ENCODE results near the gene CAND2. TPM values are rescaled to one million over a fixed set of nuclear protein-coding genes. Genes with fewer than 3 reads are reported as not detected.

Gene CAND2
- polyA plus RNA-seq, 3 donors: not detected

GRCh38 chr3:12754313-12754712 lies 42.2 kb upstream of the CAND2 start:
- Mint-ChIP-seq H3K36me3 (no peaks in the 10 kb centered on the region), H3K27ac (no peak overlapping the region), H3K4me3 (no peak overlapping the region), H3K9me3 (peaks cover 0 to 1% (median 0%) of the 10 kb centered on the region in 7 donors), H3K4me1 (peaks cover 4% of the 10 kb centered on the region), H3K27me3 (ENCODE audit: low read depth in 3 of 3) (peaks cover 0 to 21% (median 11%) of the 10 kb centered on the region in 3 donors)
- no peaks in the 10 kb centered on the region for H3K27me3 ChIP-seq (ENCODE audit: control insufficient read depth in 2 of 2, insufficient read depth in 2 of 2, low read length in 2 of 2)
- no peaks in the 10 kb centered on the region for H3K79me2 ChIP-seq (ENCODE audit: insufficient read depth, low read length)
- H3K4me3 ChIP-seq (replicated peaks in 1 of 3; ENCODE audit: low read depth in 2 of 3, low read length in 3 of 3): no peak overlapping the region
- H3K4me2 ChIP-seq (replicated peaks; ENCODE audit: extremely low read depth, low read length, poor library complexity, severe bottlenecking): no peak overlapping the region
- H4K20me1 ChIP-seq (ENCODE audit: insufficient read depth, low read length): no peaks in the 10 kb centered on the region
- no peak overlapping the region for H3K9ac ChIP-seq (ENCODE audit: insufficient read depth, low read length, poor library complexity, severe bottlenecking)
- no peak for DNase-seq
- no peak for TF ChIP-seq CTCF (IDR thresholded peaks at IDR 0.05)
- H3K9me3 ChIP-seq (replicated peaks in 1 of 2; ENCODE audit: control insufficient read depth in 1 of 2, insufficient read depth in 1 of 2, low read length in 2 of 2): no peaks in the 10 kb centered on the region
- H2AFZ ChIP-seq (ENCODE audit: insufficient read depth, low read depth, low read length, poor library complexity, severe bottlenecking): no peak overlapping the region
- no peaks in the 10 kb centered on the region for H3K4me1 ChIP-seq (ENCODE audit: control insufficient read depth in 1 of 2, insufficient read depth in 2 of 2, low read length in 2 of 2)
- H3K36me3 ChIP-seq (replicated peaks in 1 of 2; ENCODE audit: control insufficient read depth in 1 of 2, insufficient read depth in 2 of 2, low read length in 2 of 2): no peaks in the 10 kb centered on the region
- H3K27ac ChIP-seq (ENCODE audit: low read depth in 1 of 2, low read length in 2 of 2): no peak overlapping the region
- 100% methylated on average over 1 of the region's 1 CpG for WGBS (ENCODE audit: insufficient coverage)
- intact Hi-C loops (cut with micrococcal nuclease): no loop called here

GRCh38 chr3:12755754-12756153 lies 40.7 kb upstream of the CAND2 start:
- H3K4me1 ChIP-seq (ENCODE audit: control insufficient read depth in 1 of 2, insufficient read depth in 2 of 2, low read length in 2 of 2): no peaks in the 10 kb centered on the region

More at GRCh38 chr3:12755754-12756153, 40.7 kb upstream of the CAND2 start:
- WGBS (ENCODE audit: insufficient coverage): 70% methylated on average over 4 of the region's 6 CpGs
- no peak overlapping the region for H3K27ac Mint-ChIP-seq
- H3K27me3 Mint-ChIP-seq (ENCODE audit: low read depth in 3 of 3): peaks cover 0 to 18% (median 3%) of the 10 kb centered on the region in 3 donors
- no peak overlapping the region for H2AFZ ChIP-seq (ENCODE audit: insufficient read depth, low read depth, low read length, poor library complexity, severe bottlenecking)
- H3K79me2 ChIP-seq (ENCODE audit: insufficient read depth, low read length): no peaks in the 10 kb centered on the region
- H3K36me3 ChIP-seq (replicated peaks in 1 of 2; ENCODE audit: control insufficient read depth in 1 of 2, insufficient read depth in 2 of 2, low read length in 2 of 2): no peaks in the 10 kb centered on the region
- no peak overlapping the region for H3K27ac ChIP-seq (ENCODE audit: low read depth in 1 of 2, low read length in 2 of 2)
- peaks cover 3% of the 10 kb centered on the region for H3K4me1 Mint-ChIP-seq
- peaks cover 0 to 1% (median 0%) of the 10 kb centered on the region in 7 donors for H3K9me3 Mint-ChIP-seq
- H3K4me2 ChIP-seq (replicated peaks; ENCODE audit: extremely low read depth, low read length, poor library complexity, severe bottlenecking): no peak overlapping the region
- H3K36me3 Mint-ChIP-seq: no peaks in the 10 kb centered on the region
- no peak overlapping the region for H3K4me3 Mint-ChIP-seq
- intact Hi-C loops (cut with micrococcal nuclease): no loop called here
- H3K27me3 ChIP-seq (ENCODE audit: control insufficient read depth in 2 of 2, insufficient read depth in 2 of 2, low read length in 2 of 2): no peaks in the 10 kb centered on the region
- no peaks in the 10 kb centered on the region for H3K9me3 ChIP-seq (replicated peaks in 1 of 2; ENCODE audit: control insufficient read depth in 1 of 2, insufficient read depth in 1 of 2, low read length in 2 of 2)
- DNase-seq: no peak
- H4K20me1 ChIP-seq (ENCODE audit: insufficient read depth, low read length): no peaks in the 10 kb centered on the region
- no peak overlapping the region for H3K9ac ChIP-seq (ENCODE audit: insufficient read depth, low read length, poor library complexity, severe bottlenecking)
- TF ChIP-seq CTCF (IDR thresholded peaks at IDR 0.05): no peak
- H3K4me3 ChIP-seq (replicated peaks in 1 of 3; ENCODE audit: low read depth in 2 of 3, low read length in 3 of 3): no peak overlapping the region
